NAMALWA (cell line): ENCODE measurements around the gene ODF2.
"Not testable (repeated sequence)": the region's sequence is repeated elsewhere in the genome, so short reads cannot be mapped to it uniquely, and the experiment has no call there.

Source experiments
- DNase-seq: peaks from one replicate; pipeline ENCODE4 v3.0.0-alpha.2; 2015; ENCODE audit warnings: low spot score

Gene ODF2

GRCh38 chr9:128484686-128485413 lies 29.0 kb downstream of the ODF2 start:
- DNase-seq, result no peak

- no peak for DNase-seq
These were observed 29.6 kb downstream of the ODF2 start for GRCh38 chr9:128485414-128485855.

GRCh38 chr9:128486201-128486600 lies 30.4 kb downstream of the ODF2 start:
- DNase-seq, result no peak

- DNase-seq, result no peak
These were observed 37.6 kb downstream of the ODF2 start for GRCh38 chr9:128493424-128493823.

- no peak for DNase-seq
These were observed 38.4 kb downstream of the ODF2 start for GRCh38 chr9:128494108-128494745.

- no peak for DNase-seq
These were observed 38.9 kb downstream of the ODF2 start for GRCh38 chr9:128494746-128495129.

- DNase-seq, result no peak
These were observed 39.5 kb downstream of the ODF2 start for GRCh38 chr9:128495296-128495695.

GRCh38 chr9:128495804-128496417 lies 40.1 kb downstream of the ODF2 start:
- no peak for DNase-seq

GRCh38 chr9:128497824-128498610 lies 42.2 kb downstream of the ODF2 start:
- DNase-seq, result no peak

- DNase-seq, result no peak
These were observed 43.1 kb downstream of the ODF2 start for GRCh38 chr9:128498911-128499310.

GRCh38 chr9:128499920-128500319 lies 44.1 kb downstream of the ODF2 start:
- no peak for DNase-seq

- not testable (repeated sequence) for DNase-seq
These were observed 47.6 kb downstream of the ODF2 start for GRCh38 chr9:128503415-128503825.

GRCh38 chr9:128503870-128504269 lies 48.1 kb downstream of the ODF2 start:
- DNase-seq, result no peak

- peak; percentile 96 for DNase-seq
These were observed 48.9 kb downstream of the ODF2 start, which contains the start of gene GLE1 for GRCh38 chr9:128504485-128505413. Gene GLE1 (plus strand): TSS chr9:128504719. CDS start chr9:128504806, 87 bp downstream.

- no peak for DNase-seq
These were observed 49.6 kb downstream of the ODF2 start for GRCh38 chr9:128505414-128505765.

GRCh38 chr9:128505906-128506305 lies 50.1 kb downstream of the ODF2 start:
- DNase-seq, result not testable (repeated sequence)

- no peak for DNase-seq
These were observed 57.0 kb downstream of the ODF2 start for GRCh38 chr9:128512820-128513219.

- no peak for DNase-seq
These were observed 66.2 kb downstream of the ODF2 start for GRCh38 chr9:128521956-128522355.

- DNase-seq, result peak; percentile 17
These were observed 67.6 kb downstream of the ODF2 start for GRCh38 chr9:128523199-128523925.

- no peak for DNase-seq
These were observed 70.9 kb downstream of the ODF2 start for GRCh38 chr9:128526720-128527119.
